Measurements from ENCODE around the gene ZNF606.
"Not testable (repeated sequence)": the region's sequence is repeated elsewhere in the genome, so short reads cannot be mapped to it uniquely, and the experiment has no call there.

Gene ZNF606

DNA sequence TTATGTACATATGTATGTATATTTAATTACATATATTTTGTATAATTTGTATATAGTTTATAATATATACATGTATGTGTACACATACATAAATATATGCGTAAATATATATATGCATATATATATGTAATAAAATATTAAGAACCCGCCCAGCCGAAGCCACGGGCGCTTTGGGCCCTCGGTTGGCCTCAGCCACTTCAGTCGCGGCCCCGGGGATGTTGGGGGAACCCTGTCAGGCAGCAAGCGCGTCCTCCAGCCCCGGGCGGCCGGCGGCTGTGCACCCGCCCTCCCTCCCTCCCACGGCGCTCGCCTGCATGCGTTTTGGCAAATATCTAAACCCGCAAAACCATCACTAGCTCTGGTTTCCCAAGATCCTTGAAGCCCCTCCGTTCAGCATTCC is 7.9 kb upstream of the ZNF606 start:
- DNase-seq (ENCODE audit: extremely low spot score) = no peak
- POLR2A ChIA-PET = interaction anchor here (1.2 kb wide), 1 partner anchor 9 kb away, joined by 3 read pairs; no protein-coding TSS in a partner anchor
- CTCF ChIA-PET = no interaction called here
- TF ChIP-seq SP1 (IDR thresholded peaks at IDR 0.05) (no peak), TARDBP (IDR thresholded peaks at IDR 0.05) (no peak), ARNT (IDR thresholded peaks at IDR 0.05) (no peak), FOXK2 (IDR thresholded peaks at IDR 0.05) (no peak), HDGF (IDR thresholded peaks at IDR 0.05; ENCODE audit: borderline replicate concordance) (no peak), L3MBTL2 (conservative IDR thresholded peaks at IDR 0.05) (no peak), FOXM1 (IDR thresholded peaks at IDR 0.05; ENCODE audit: borderline replicate concordance) (no peak), ZNF384 (IDR thresholded peaks at IDR 0.05) (no peak), SUZ12 (IDR thresholded peaks at IDR 0.05) (no peak), NFRKB (IDR thresholded peaks at IDR 0.05) (no peak), FOXA1 (IDR thresholded peaks at IDR 0.05) (no peak)
- TF ChIP-seq, protein P1, sequence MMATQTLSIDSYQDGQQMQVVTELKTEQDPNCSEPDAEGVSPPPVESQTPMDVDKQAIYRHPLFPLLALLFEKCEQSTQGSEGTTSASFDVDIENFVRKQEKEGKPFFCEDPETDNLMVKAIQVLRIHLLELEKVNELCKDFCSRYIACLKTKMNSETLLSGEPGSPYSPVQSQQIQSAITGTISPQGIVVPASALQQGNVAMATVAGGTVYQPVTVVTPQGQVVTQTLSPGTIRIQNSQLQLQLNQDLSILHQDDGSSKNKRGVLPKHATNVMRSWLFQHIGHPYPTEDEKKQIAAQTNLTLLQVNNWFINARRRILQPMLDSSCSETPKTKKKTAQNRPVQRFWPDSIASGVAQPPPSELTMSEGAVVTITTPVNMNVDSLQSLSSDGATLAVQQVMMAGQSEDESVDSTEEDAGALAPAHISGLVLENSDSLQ (IDR thresholded peaks at IDR 0.05) = no peak

DNA sequence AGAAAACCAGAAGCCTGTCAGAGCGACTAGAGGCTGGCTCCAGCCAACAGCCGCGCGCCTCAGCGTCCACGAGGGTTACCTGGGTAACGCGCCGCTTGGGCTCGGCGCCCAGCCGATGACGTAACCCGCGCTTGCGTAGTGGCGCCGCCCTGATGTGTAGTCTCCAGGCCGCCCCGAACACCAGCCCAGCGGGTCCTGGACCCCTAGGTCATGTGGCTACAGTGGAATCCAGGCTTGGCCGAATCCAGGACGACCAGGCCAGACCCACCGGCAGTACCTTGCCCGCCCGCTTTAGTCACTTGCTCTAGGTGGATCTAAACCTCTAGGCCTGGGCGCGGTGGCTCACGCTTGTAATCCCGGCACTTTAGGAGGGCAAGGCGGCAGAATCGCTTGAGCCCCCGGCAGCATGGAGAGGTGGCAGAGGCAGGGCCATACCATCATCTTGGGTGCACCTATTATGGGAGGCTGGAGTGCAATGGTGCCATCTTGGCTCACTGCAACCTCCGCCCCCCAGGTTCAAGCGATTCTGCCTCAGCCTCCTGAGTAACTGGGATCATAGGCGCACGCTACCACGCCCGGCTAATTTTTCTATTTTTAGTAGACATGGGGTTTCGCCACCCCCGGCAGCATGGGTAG is 7.2 kb upstream of the ZNF606 start:
- ChIA-PET CTCF (no interaction called here), POLR2A (interaction anchor here (1.2 kb wide), 1 partner anchor 8 kb away, joined by 3 read pairs; no protein-coding TSS in a partner anchor)
- TF ChIP-seq ARNT (IDR thresholded peaks at IDR 0.05) (no peak), CTBP1 (IDR thresholded peaks at IDR 0.05; ENCODE audit: borderline replicate concordance) (no peak), FOXK2 (IDR thresholded peaks at IDR 0.05) (no peak), FOXA1 (IDR thresholded peaks at IDR 0.05) (no peak), FOXM1 (IDR thresholded peaks at IDR 0.05; ENCODE audit: borderline replicate concordance) (no peak), L3MBTL2 (conservative IDR thresholded peaks at IDR 0.05) (no peak), SUZ12 (IDR thresholded peaks at IDR 0.05) (no peak), NFRKB (IDR thresholded peaks at IDR 0.05) (no peak), ELF4 (IDR thresholded peaks at IDR 0.05) (no peak), SP1 (IDR thresholded peaks at IDR 0.05) (no peak), ZNF384 (IDR thresholded peaks at IDR 0.05) (no peak), LEF1 (IDR thresholded peaks at IDR 0.05; ENCODE audit: borderline replicate concordance) (no peak), HDGF (IDR thresholded peaks at IDR 0.05; ENCODE audit: borderline replicate concordance) (no peak), TARDBP (IDR thresholded peaks at IDR 0.05) (no peak)
- DNase-seq (ENCODE audit: extremely low spot score) = no peak

DNA sequence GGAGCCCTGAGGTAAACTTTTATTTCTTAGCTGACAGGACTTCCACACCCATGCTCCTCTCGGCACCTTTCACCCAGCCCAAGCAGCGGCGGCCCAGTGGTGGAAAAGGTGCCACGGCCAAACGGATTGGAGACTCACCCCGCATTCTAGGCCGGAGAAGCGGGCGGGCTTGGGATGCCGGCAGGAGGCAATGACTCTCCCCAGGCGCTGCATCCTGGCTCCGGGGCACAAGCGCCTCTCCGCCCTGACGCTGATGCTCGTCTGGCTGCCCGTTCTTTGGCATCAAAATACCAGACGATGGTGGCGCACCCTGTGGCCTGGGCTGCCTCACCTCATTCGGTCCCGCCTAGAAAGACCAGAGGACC is 6.7 kb upstream of the ZNF606 start:
- TF ChIP-seq HDGF (IDR thresholded peaks at IDR 0.05; ENCODE audit: borderline replicate concordance) (no peak), TARDBP (IDR thresholded peaks at IDR 0.05) (no peak), SUZ12 (IDR thresholded peaks at IDR 0.05) (no peak), SP1 (IDR thresholded peaks at IDR 0.05) (no peak), NFRKB (IDR thresholded peaks at IDR 0.05) (no peak), BHLHE40 (IDR thresholded peaks at IDR 0.05; ENCODE audit: borderline replicate concordance) (no peak), ELF4 (IDR thresholded peaks at IDR 0.05) (no peak), FOXA1 (IDR thresholded peaks at IDR 0.05) (no peak)
- TF ChIP-seq, protein P1 (IDR thresholded peaks at IDR 0.05) = no peak
- no peak for DNase-seq (ENCODE audit: extremely low spot score)
- ChIA-PET POLR2A (no interaction called here), CTCF (no interaction called here)

DNA sequence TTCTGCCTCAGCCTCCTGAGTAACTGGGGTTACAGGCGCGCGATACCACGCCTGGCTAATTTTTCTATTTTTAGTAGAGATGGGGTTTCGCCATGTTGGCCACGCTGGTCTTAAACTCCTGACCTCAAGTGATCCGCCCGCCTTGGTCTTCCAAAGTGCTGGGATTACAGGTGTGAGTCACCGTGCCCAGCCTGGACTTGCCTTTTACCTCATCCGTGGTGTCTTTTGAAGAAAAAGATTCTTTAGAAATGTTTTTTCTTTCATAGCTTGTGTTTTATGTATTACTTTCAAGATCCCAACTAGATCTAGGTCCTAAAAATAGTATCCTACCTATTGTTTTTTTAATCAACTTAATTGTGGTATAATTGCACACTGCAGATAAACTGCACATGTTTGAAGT is 6.3 kb upstream of the ZNF606 start:
- POLR2A ChIA-PET; DNase-seq (ENCODE audit: extremely low spot score); CTCF ChIA-PET: not testable (repeated sequence)

DNA sequence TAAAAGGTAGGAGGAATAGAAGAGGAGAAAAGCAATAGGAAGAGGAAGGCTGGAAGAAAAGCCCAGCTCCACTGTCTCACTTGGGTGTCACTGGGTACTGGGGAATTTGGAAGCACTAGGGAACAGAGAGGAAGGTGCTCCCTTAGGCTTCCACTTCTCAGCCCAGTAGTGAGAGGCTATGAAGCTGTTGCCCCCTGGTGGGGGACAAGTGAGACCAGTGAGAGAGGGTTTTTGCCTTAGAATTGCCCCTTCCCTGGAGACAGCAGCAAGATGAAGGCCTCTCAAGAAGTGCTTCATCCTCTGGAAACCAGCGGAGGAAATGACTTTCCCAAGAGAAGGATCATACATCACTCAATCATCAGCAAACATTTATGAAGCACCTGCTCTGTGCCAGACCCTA is 4.7 kb upstream of the ZNF606 start:
- CTCF ChIA-PET = no interaction called here
- no peak for DNase-seq (ENCODE audit: extremely low spot score)
- POLR2A ChIA-PET = no interaction called here

DNA sequence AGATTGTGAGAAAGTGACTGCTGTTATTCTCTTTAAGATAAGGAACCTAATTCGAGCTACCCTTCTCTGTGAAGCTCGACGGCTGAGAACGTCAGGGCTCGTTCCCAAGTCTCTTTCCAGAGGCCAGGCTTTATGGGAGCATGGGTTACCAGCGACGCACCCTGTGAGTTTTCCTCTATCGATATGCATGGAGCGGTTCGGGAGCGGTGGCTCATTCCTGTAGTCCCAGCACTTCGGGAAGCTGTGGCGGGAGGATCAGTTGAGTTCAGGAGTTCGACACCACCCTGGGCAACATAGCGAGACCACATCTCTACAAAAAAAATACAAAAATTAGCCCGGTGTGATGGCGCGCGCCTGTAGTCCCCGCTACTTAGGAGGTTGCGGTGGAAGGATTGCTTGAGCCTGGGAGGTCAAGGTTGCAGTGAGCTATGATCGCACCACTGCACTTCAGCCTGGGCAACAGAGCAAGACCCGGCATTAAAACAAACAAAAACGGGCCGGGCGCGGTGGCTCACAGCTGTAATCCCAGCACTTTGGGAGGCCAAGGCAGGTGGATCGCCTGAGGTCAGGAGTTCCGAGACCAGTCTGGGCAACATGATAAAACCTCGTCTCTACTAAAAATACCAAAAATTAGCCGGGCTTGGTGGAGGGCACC is 681 bp upstream of the ZNF606 start:
- ChIA-PET POLR2A (interaction anchor here (0.9 to 1.3 kb wide), 3 partner anchors 21 to 370 kb away, joined by 3 to 4 read pairs (median 3); partner anchors contain the start of genes ZNF211 and ZNF551), CTCF (no interaction called here)
- no peak for DNase-seq (ENCODE audit: extremely low spot score)
- TF ChIP-seq L3MBTL2 (conservative IDR thresholded peaks at IDR 0.05) = no peak
- TF ChIP-seq HDGF (IDR thresholded peaks at IDR 0.05; ENCODE audit: borderline replicate concordance) = no peak
- no peak for TF ChIP-seq FOXK2 (IDR thresholded peaks at IDR 0.05)
- no peak for TF ChIP-seq ELF4 (IDR thresholded peaks at IDR 0.05)
- TF ChIP-seq CTBP1 (IDR thresholded peaks at IDR 0.05; ENCODE audit: borderline replicate concordance) = no peak
- no peak for TF ChIP-seq NFRKB (IDR thresholded peaks at IDR 0.05)
- TF ChIP-seq FOXA1 (IDR thresholded peaks at IDR 0.05) = no peak
- no peak for TF ChIP-seq ARNT (IDR thresholded peaks at IDR 0.05)
- TF ChIP-seq BHLHE40 (IDR thresholded peaks at IDR 0.05; ENCODE audit: borderline replicate concordance) = no peak
- TF ChIP-seq FOXM1 (IDR thresholded peaks at IDR 0.05; ENCODE audit: borderline replicate concordance) = no peak
- TF ChIP-seq SUZ12 (IDR thresholded peaks at IDR 0.05) = no peak
- no peak for TF ChIP-seq ZNF384 (IDR thresholded peaks at IDR 0.05)
- TF ChIP-seq LEF1 (IDR thresholded peaks at IDR 0.05; ENCODE audit: borderline replicate concordance) = no peak
- no peak for TF ChIP-seq SP1 (IDR thresholded peaks at IDR 0.05)

More for the DNA sequence above, 4.7 kb upstream of the ZNF606 start:
- no peak for TF ChIP-seq LEF1 (IDR thresholded peaks at IDR 0.05; ENCODE audit: borderline replicate concordance)
- TF ChIP-seq FOXM1 (IDR thresholded peaks at IDR 0.05; ENCODE audit: borderline replicate concordance) = no peak
- TF ChIP-seq FOXA1 (IDR thresholded peaks at IDR 0.05) = no peak
- no peak for TF ChIP-seq ARNT (IDR thresholded peaks at IDR 0.05)
- TF ChIP-seq FOXK2 (IDR thresholded peaks at IDR 0.05) = no peak
- no peak for TF ChIP-seq BHLHE40 (IDR thresholded peaks at IDR 0.05; ENCODE audit: borderline replicate concordance)
- TF ChIP-seq, protein P1 (IDR thresholded peaks at IDR 0.05) = no peak
- no peak for TF ChIP-seq TARDBP (IDR thresholded peaks at IDR 0.05)
- TF ChIP-seq NFRKB (IDR thresholded peaks at IDR 0.05) = no peak
- TF ChIP-seq SP1 (IDR thresholded peaks at IDR 0.05) = no peak
- no peak for TF ChIP-seq ZNF384 (IDR thresholded peaks at IDR 0.05)
- no peak for TF ChIP-seq CTBP1 (IDR thresholded peaks at IDR 0.05; ENCODE audit: borderline replicate concordance)
- no peak for TF ChIP-seq ELF4 (IDR thresholded peaks at IDR 0.05)
- TF ChIP-seq HDGF (IDR thresholded peaks at IDR 0.05; ENCODE audit: borderline replicate concordance) = no peak
- no peak for TF ChIP-seq L3MBTL2 (conservative IDR thresholded peaks at IDR 0.05)

All from HEK293T (cell line).